CD4-positive, alpha-beta memory T cell (primary cell): ENCODE measurements around the gene TRIM51. TPM values are rescaled to one million over a fixed set of nuclear protein-coding genes. Genes with fewer than 3 reads are reported as not detected.

Experiments used
- CTCF ChIA-PET: fragments of 350-600 bp; sonication (Branson Sonifier 250); formaldehyde crosslinking; loops from one replicate; lab custom pipeline; 2021; ENCODE audit warnings: inconsistent platforms; ENCODE audit not compliant: partially characterized antibody; lab: Charles Lee
- POLR2A ChIA-PET: fragments of 350-600 bp; sonication (Branson Sonifier 250); formaldehyde crosslinking; loops from one replicate; lab custom pipeline; 2021; ENCODE audit not compliant: partially characterized antibody; lab: Charles Lee
- DNase-seq, 5 donors: peaks; one replicate each; pipeline versions ENCODE4 v3.0.0 to v3.0.0-alpha.2; 2020 to 2022; ENCODE audit warnings: mixed read lengths in 1 of 5
- H3K27ac ChIP-seq: one replicate; pipeline ENCODE4 v1.7.0; 2013; ENCODE audit warnings: low read depth, low read length
- H3K27me3 ChIP-seq: 2 replicates; pipeline ENCODE4 v1.7.0; 2013; ENCODE audit warnings: mild to moderate bottlenecking, low read length, moderate library complexity; ENCODE audit not compliant: insufficient read depth
- H3K36me3 ChIP-seq: 2 replicates; pipeline ENCODE4 v1.7.0; 2013; ENCODE audit warnings: mild to moderate bottlenecking, low read length, moderate library complexity; ENCODE audit not compliant: insufficient read depth
- H3K4me1 ChIP-seq: 2 replicates; pipeline ENCODE4 v1.7.0; 2013; ENCODE audit warnings: mild to moderate bottlenecking, low read length, moderate library complexity; ENCODE audit not compliant: insufficient read depth
- H3K4me3 ChIP-seq, 2 donors: one replicate each; pipeline ENCODE4 v1.7.0; 2013; ENCODE audit warnings: low read length in 2 of 2, mild to moderate bottlenecking in 1 of 2
- H3K9me3 ChIP-seq, 2 donors: one replicate each; pipeline ENCODE4 v1.7.0; 2013; ENCODE audit warnings: low read length in 2 of 2, control low read depth in 1 of 2; ENCODE audit not compliant: control insufficient read depth in 1 of 2
- H3K27ac Mint-ChIP-seq, 7 donors: one replicate each; pipeline ENCODE4 v1.8.0; 2020 to 2021; ENCODE audit warnings: mixed read lengths in 7 of 7, mild to moderate bottlenecking in 6 of 7, inconsistent platforms in 3 of 7, moderate library complexity in 3 of 7
- H3K27me3 Mint-ChIP-seq, 2 donors: one replicate each; pipeline ENCODE4 v1.8.0; 2020 to 2021; ENCODE audit warnings: mixed read lengths in 2 of 2
- H3K36me3 Mint-ChIP-seq, 2 donors: one replicate each; pipeline ENCODE4 v1.8.0; 2020 to 2021; ENCODE audit warnings: mixed read lengths in 2 of 2, inconsistent platforms in 1 of 2, mild to moderate bottlenecking in 1 of 2
- H3K4me1 Mint-ChIP-seq, 4 donors: one replicate each; pipeline ENCODE4 v1.8.0; 2020 to 2021; ENCODE audit warnings: mixed read lengths in 4 of 4, mild to moderate bottlenecking in 1 of 4
- H3K4me3 Mint-ChIP-seq, 8 donors: one replicate each; pipeline ENCODE4 v1.8.0; 2020 to 2021; ENCODE audit warnings: mixed read lengths in 8 of 8, mild to moderate bottlenecking in 7 of 8, moderate library complexity in 6 of 8, inconsistent platforms in 3 of 8
- H3K9me3 Mint-ChIP-seq, 8 donors: one replicate each; pipeline ENCODE4 v1.8.0; 2020 to 2021; ENCODE audit warnings: mixed read lengths in 8 of 8, mild to moderate bottlenecking in 5 of 8, inconsistent platforms in 3 of 8, moderate library complexity in 1 of 8
- intact Hi-C: fragments of 100-400 bp; cut with micrococcal nuclease; formaldehyde crosslinking; loops from one replicate; pipeline ENCODE4 v1.15.1; 2023
- polyA plus RNA-seq, 2 donors: library from polyadenylated mRNA; unstranded; fragments of 300-500 nt; fragmentation: Illumina TruSeq; gene quantifications; one replicate each; pipeline ENCODE4 v1.2.3, GENCODE V29; 2021
- total RNA-seq, 2 experiments: library from RNA; stranded (reverse); gene quantifications; one replicate each; pipeline ENCODE4 v1.2.3, GENCODE V29; 2021

Gene TRIM51
- total and polyA plus RNA-seq, 4 experiments from 2014 or later: not detected

- H3K27me3 ChIP-seq: no peaks in the 10 kb centered on the region
- H3K9me3 Mint-ChIP-seq: peaks cover 3 to 12% (median 5%) of the 10 kb centered on the region in 8 donors
- no peaks in the 10 kb centered on the region for H3K36me3 Mint-ChIP-seq
- no peak for DNase-seq
- H3K27me3 Mint-ChIP-seq: no peaks in the 10 kb centered on the region
- no peak within 1 kb of the TSS for H3K4me3 ChIP-seq
- H3K4me3 Mint-ChIP-seq: no peak within 1 kb of the TSS
- no peaks in the 10 kb centered on the region for H3K9me3 ChIP-seq
- H3K27ac ChIP-seq: no peak within 1 kb of the TSS
- ChIA-PET POLR2A (no interaction called here), CTCF (no interaction called here)
- H3K36me3 ChIP-seq: no peaks in the 10 kb centered on the region
- no peaks in the 10 kb centered on the region for H3K4me1 ChIP-seq
- no peaks in the 10 kb centered on the region for H3K4me1 Mint-ChIP-seq
- no peak within 1 kb of the TSS for H3K27ac Mint-ChIP-seq
- intact Hi-C loops: no loop called here
These were observed 53.2 kb downstream of the TRIM51 start, which contains the start of gene OR5I1 for GRCh38 chr11:55936300-55936699. Gene OR5I1, minus strand, starts transcription at chr11:55936400. Its CDS starts 0 bp downstream, at chr11:55936400.

Other genes starting within 250 kb of the TRIM51 start
- gene OR4P4, start 248.2 kb upstream of the TRIM51 start, total RNA-seq: not detected
- not detected for gene OR4P4, start 248.2 kb upstream of the TRIM51 start, polyA plus RNA-seq
- gene OR4S2, start 235.0 kb upstream of the TRIM51 start, total RNA-seq: not detected
- gene OR4S2, start 235.0 kb upstream of the TRIM51 start, polyA plus RNA-seq: not detected
- not detected for gene OR4C6, start 221.1 kb upstream of the TRIM51 start, total RNA-seq
- gene OR4C6, start 221.1 kb upstream of the TRIM51 start, polyA plus RNA-seq: not detected
- gene OR5D13, start 109.9 kb upstream of the TRIM51 start, total RNA-seq: not detected
- gene OR5D13, start 109.9 kb upstream of the TRIM51 start, polyA plus RNA-seq: not detected
- not detected for gene OR5D14, start 87.7 kb upstream of the TRIM51 start, total RNA-seq
- gene OR5D14, start 87.7 kb upstream of the TRIM51 start, polyA plus RNA-seq: not detected
- gene OR5L1, start 71.9 kb upstream of the TRIM51 start, total RNA-seq: not detected
- gene OR5L1, start 71.9 kb upstream of the TRIM51 start, polyA plus RNA-seq: not detected
- not detected for gene OR5D18, start 63.7 kb upstream of the TRIM51 start, total RNA-seq
- gene OR5D18, start 63.7 kb upstream of the TRIM51 start, polyA plus RNA-seq: not detected
- not detected for gene OR5L2, start 56.1 kb upstream of the TRIM51 start, total RNA-seq
- not detected for gene OR5L2, start 56.1 kb upstream of the TRIM51 start, polyA plus RNA-seq
- not detected for gene OR5D16, start 44.5 kb upstream of the TRIM51 start, total RNA-seq
- gene OR5D16, start 44.5 kb upstream of the TRIM51 start, polyA plus RNA-seq: not detected
- not detected for gene OR5W2, start 31.3 kb downstream of the TRIM51 start, total RNA-seq
- not detected for gene OR5W2, start 31.3 kb downstream of the TRIM51 start, polyA plus RNA-seq
- gene OR5I1, start 53.1 kb downstream of the TRIM51 start, total RNA-seq: not detected
- gene OR5I1, start 53.1 kb downstream of the TRIM51 start, polyA plus RNA-seq: not detected
- gene OR10AG1, start 86.6 kb downstream of the TRIM51 start, total RNA-seq: not detected
- not detected for gene OR10AG1, start 86.6 kb downstream of the TRIM51 start, polyA plus RNA-seq
- not detected for gene OR5F1, start 111.3 kb downstream of the TRIM51 start, total RNA-seq
- gene OR5F1, start 111.3 kb downstream of the TRIM51 start, polyA plus RNA-seq: not detected
- not detected for gene OR5AS1, start 144.4 kb downstream of the TRIM51 start, total RNA-seq
- not detected for gene OR5AS1, start 144.4 kb downstream of the TRIM51 start, polyA plus RNA-seq
- gene OR8I2, start 210.0 kb downstream of the TRIM51 start, total RNA-seq: not detected
- gene OR8I2, start 210.0 kb downstream of the TRIM51 start, polyA plus RNA-seq: not detected
- gene OR8H2, start 220.4 kb downstream of the TRIM51 start, total RNA-seq: not detected
- gene OR8H2, start 220.4 kb downstream of the TRIM51 start, polyA plus RNA-seq: not detected
- gene OR8H3, start 239.1 kb downstream of the TRIM51 start, total RNA-seq: not detected
- gene OR8H3, start 239.1 kb downstream of the TRIM51 start, polyA plus RNA-seq: not detected